Right lobe of liver (tissue), 6 donors: ENCODE measurements around the gene LRCH3. TPM values are rescaled to one million over a fixed set of nuclear protein-coding genes. Genes with fewer than 3 reads are reported as not detected.

Source experiments
- ATAC-seq, 4 donors: fragments of 200-7000 bp; cut with Tn5 transposase; one replicate each; pipeline ENCODE4 v1.9.1; 2020; ENCODE audit warnings: mild to moderate bottlenecking in 4 of 4, moderate library complexity in 4 of 4
- DNase-seq, 3 donors: peaks; one replicate each; pipeline ENCODE4 v3.0.0-alpha.2; 2020
- H3K27ac ChIP-seq, 3 donors: fragments of 200-600 bp; one replicate each; pipeline ENCODE4 v1.8.0; 2022
- H3K27me3 ChIP-seq, 2 donors: fragments of 200-600 bp; one replicate each; pipeline ENCODE4 v1.8.0; 2022
- H3K36me3 ChIP-seq, 4 donors: fragments of 200-600 bp; sonication (generic) in 1 of 4; one replicate each; pipeline versions ENCODE4 v1.5.1 to v1.8.0; 2017 to 2022; ENCODE audit warnings: control low read depth in 1 of 4
- H3K4me1 ChIP-seq, 4 donors: fragments of 200-600 bp; sonication (generic) in 1 of 4; one replicate each; pipeline versions ENCODE4 v1.5.1 to v1.8.0; 2017 to 2022; ENCODE audit warnings: control low read depth in 1 of 4
- H3K4me3 ChIP-seq, 3 donors: fragments of 200-600 bp; one replicate each; pipeline ENCODE4 v1.8.0; 2022
- H3K9me3 ChIP-seq, 4 donors: fragments of 200-600 bp; sonication (generic) in 1 of 4; one replicate each; pipeline versions ENCODE4 v1.5.1 to v1.8.0; 2017 to 2022; ENCODE audit warnings: control low read depth in 1 of 4
- CTCF ChIP-seq, 4 donors: fragments of 200-600 bp in 3 of 4; fragments of 450-650 bp in 1 of 4; IDR thresholded peaks; one replicate each; pipeline versions ENCODE4 v1.5.1 to v1.8.0; 2016 to 2022; ENCODE audit warnings: antibody characterized with exemption in 4 of 4, mild to moderate bottlenecking in 2 of 4
- POLR2A ChIP-seq: fragments of 450-650 bp; IDR thresholded peaks from one replicate; pipeline ENCODE4 v1.6.1; 2017; ENCODE audit warnings: antibody characterized with exemption, mild to moderate bottlenecking
- WGBS: methylation state at CpG from one replicate; pipeline ENCODE4 v1.1.6; 2018; ENCODE audit warnings: low coverage, low lambda C conversion rate; ENCODE audit not compliant: insufficient coverage; ENCODE audit errors: missing lambda C conversion rate; 5-methylcytosine and 5-hydroxymethylcytosine counted together
- intact Hi-C, 2 donors: fragments of 100-400 bp; cut with DNase I; formaldehyde crosslinking; loops; one replicate each; pipeline versions ENCODE4 v1.11.2 to v1.14.1; 2022
- total RNA-seq, 6 experiments: library from RNA; depleted of rRNA in 2 of 6; stranded (reverse); fragments of >200 nt in 2 of 6; fragmentation: NEBNext Ultra II Directional in 3 of 6; extraction: Animal tissue kit (Norgen Biotek cat#: 25700) in 3 of 6; gene quantifications; one replicate each; pipeline versions ENCODE4 v1.1.0 to v1.2.4, GENCODE V29; 2016 to 2023
- donor health status: DM: no; HTN: yes; CAD: no.
- donor health status: DM: no; HTN: no; CAD: no.
- donor health status: DM: no; HTN: no; CAD: no.
- donor health status: DM: no; HTN: yes; CAD: no.
- donor health status: DM: no; HTN: yes; CAD: no.

The LRCH3 gene
- total RNA-seq, 6 experiments from 2014 or later = 18.8 to 24.2 (median 21.8) TPM

DNA sequence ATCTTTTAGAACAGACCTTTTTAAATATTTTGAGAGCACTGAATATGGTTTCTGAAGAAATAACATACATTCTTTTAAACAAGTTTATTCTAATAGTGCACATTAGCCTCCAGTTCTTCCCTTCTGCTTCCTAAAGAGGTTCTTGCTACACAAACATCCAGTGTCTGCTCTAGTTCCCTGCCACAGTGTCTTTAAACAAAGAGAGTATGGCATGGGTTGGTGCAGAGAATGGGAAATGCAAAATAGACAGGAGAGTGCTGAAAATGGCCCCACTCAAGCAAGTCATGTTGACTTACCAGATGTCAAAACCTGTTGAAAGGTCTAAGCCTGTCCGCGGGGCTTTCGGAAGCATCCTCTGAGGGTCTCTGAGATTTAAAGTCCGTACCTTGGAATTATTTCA is 86.8 kb downstream of the LRCH3 start:
- Histone ChIP-seq H3K36me3 (peaks cover 0 to 34% (median 4%) of the 10 kb centered on the region in 4 donors), H3K27me3 (no peaks in the 10 kb centered on the region), H3K4me1 (no peaks in the 10 kb centered on the region), H3K9me3 (no peaks in the 10 kb centered on the region), H3K27ac (no peak overlapping the region), H3K4me3 (no peak overlapping the region)
- intact Hi-C loops = no loop called here
- TF ChIP-seq POLR2A = no peak
- TF ChIP-seq CTCF (IDR thresholded peaks at IDR 0.05) = no peak
- 98% methylated on average over 4 of the region's 4 CpGs for WGBS
- no peak for ATAC-seq
- DNase-seq = no peak

- Histone ChIP-seq H3K36me3 (peaks cover 0 to 30% (median 4%) of the 10 kb centered on the region in 4 donors), H3K27me3 (no peaks in the 10 kb centered on the region), H3K9me3 (no peaks in the 10 kb centered on the region), H3K27ac (no peak overlapping the region), H3K4me1 (no peaks in the 10 kb centered on the region), H3K4me3 (no peak overlapping the region)
- DNase-seq = no peak
- intact Hi-C loops = no loop called here
- TF ChIP-seq CTCF (IDR thresholded peaks at IDR 0.05) = no peak
- no peak for TF ChIP-seq POLR2A
- peak in 2 of 4 donors; percentile 36 to 51 for ATAC-seq
- 61% methylated on average over 8 of the region's 8 CpGs for WGBS
These were observed 87.4 kb downstream of the LRCH3 start for GRCh38 chr3:197878427-197878826.

- Histone ChIP-seq H3K27me3 (no peaks in the 10 kb centered on the region), H3K9me3 (no peaks in the 10 kb centered on the region), H3K36me3 (peaks cover 0 to 35% (median 4%) of the 10 kb centered on the region in 4 donors), H3K4me3 (no peak overlapping the region), H3K4me1 (no peaks in the 10 kb centered on the region), H3K27ac (no peak overlapping the region)
- intact Hi-C loops = no loop called here
- no peak for DNase-seq
- no peak for ATAC-seq
- WGBS = 78% methylated on average over 13 of the region's 17 CpGs
- TF ChIP-seq CTCF (IDR thresholded peaks at IDR 0.05) = no peak
- TF ChIP-seq POLR2A = no peak
These were observed 89.6 kb downstream of the LRCH3 start for GRCh38 chr3:197880491-197881269.

- no peak for TF ChIP-seq POLR2A
- TF ChIP-seq CTCF (IDR thresholded peaks at IDR 0.05) = no peak
- WGBS = 75% methylated on average over 6 of the region's 8 CpGs
- H3K4me3 ChIP-seq = no peak overlapping the region
- H3K4me1 ChIP-seq = no peaks in the 10 kb centered on the region
- intact Hi-C loops = no loop called here
- H3K9me3 ChIP-seq = no peaks in the 10 kb centered on the region
- DNase-seq (no peak), ATAC-seq (no peak)
- H3K27me3 ChIP-seq = no peaks in the 10 kb centered on the region
- peaks cover 0 to 32% (median 4%) of the 10 kb centered on the region in 4 donors for H3K36me3 ChIP-seq
- no peak overlapping the region for H3K27ac ChIP-seq
These were observed 90.4 kb downstream of the LRCH3 start for GRCh38 chr3:197881270-197881969.
